Astrocyte of the cerebellum (primary cell): Measurements from ENCODE around the gene TEX22.
A peak's percentile ranks its signal among the peaks of the same experiment; 100 is the strongest.

Experiments used
- DNase-seq: peaks from one replicate; pipeline ENCODE4 v3.0.0-alpha.2; 2011; ENCODE audit warnings: low read depth
- H3K4me3 ChIP-seq: 2 replicates; pipeline ENCODE4 v1.5.1; 2011; ENCODE audit warnings: mild to moderate bottlenecking, low read depth, low read length, moderate library complexity
- in situ Hi-C: cut with HindIII; loops from 2 replicates; pipeline ENCODE4 v1.10.0; 2017; ENCODE audit warnings: low sequenced_read_pairs
- TF ChIP-seq, protein P1 (sequence below): IDR thresholded peaks from 2 replicates; pipeline ENCODE4 v1.5.1; 2012; ENCODE audit warnings: low read length, low read depth, moderate library complexity, mild to moderate bottlenecking; ENCODE audit errors: missing control alignments

TEX22 gene

GRCh38 chr14:105400016-105400415, 1.7 kb downstream of the TEX22 start:
- TF ChIP-seq, protein P1, sequence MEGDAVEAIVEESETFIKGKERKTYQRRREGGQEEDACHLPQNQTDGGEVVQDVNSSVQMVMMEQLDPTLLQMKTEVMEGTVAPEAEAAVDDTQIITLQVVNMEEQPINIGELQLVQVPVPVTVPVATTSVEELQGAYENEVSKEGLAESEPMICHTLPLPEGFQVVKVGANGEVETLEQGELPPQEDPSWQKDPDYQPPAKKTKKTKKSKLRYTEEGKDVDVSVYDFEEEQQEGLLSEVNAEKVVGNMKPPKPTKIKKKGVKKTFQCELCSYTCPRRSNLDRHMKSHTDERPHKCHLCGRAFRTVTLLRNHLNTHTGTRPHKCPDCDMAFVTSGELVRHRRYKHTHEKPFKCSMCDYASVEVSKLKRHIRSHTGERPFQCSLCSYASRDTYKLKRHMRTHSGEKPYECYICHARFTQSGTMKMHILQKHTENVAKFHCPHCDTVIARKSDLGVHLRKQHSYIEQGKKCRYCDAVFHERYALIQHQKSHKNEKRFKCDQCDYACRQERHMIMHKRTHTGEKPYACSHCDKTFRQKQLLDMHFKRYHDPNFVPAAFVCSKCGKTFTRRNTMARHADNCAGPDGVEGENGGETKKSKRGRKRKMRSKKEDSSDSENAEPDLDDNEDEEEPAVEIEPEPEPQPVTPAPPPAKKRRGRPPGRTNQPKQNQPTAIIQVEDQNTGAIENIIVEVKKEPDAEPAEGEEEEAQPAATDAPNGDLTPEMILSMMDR: no peak
- DNase-seq: no peak
- in situ Hi-C loops: loop anchor here (5.0 kb wide), 1 partner anchor 43 kb away; no protein-coding TSS in a partner anchor
- H3K4me3 ChIP-seq: no peak overlapping the region

DNA sequence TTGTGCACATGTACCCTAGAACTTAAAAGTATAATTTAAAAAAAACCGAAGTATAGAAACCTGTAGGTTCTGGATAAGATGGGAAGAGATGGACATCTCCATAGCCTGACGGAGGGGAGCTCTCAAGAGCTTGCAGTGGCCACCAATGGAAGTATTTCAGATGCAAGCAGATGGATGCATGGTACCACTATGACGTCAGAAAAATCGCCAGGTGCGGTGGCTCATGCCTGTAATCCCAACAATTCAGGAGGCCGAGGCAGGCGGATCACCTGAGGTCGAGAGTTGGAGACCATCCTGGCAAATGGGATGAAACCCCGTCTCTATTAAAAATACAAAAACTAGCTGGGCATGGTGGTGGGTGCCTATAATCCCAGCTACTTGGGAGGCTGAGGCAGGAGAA, 3.4 kb downstream of the TEX22 start:
- TF ChIP-seq, protein P1: no peak
- DNase-seq: no peak
- H3K4me3 ChIP-seq: no peak overlapping the region
- in situ Hi-C loops: loop anchor here (5.0 kb wide), 1 partner anchor 44 kb away; no protein-coding TSS in a partner anchor

GRCh38 chr14:105408592-105408991, 10.3 kb downstream of the TEX22 start:
- no peak overlapping the region for H3K4me3 ChIP-seq
- in situ Hi-C loops: no loop called here
- TF ChIP-seq, protein P1: no peak
- DNase-seq: no peak

DNA sequence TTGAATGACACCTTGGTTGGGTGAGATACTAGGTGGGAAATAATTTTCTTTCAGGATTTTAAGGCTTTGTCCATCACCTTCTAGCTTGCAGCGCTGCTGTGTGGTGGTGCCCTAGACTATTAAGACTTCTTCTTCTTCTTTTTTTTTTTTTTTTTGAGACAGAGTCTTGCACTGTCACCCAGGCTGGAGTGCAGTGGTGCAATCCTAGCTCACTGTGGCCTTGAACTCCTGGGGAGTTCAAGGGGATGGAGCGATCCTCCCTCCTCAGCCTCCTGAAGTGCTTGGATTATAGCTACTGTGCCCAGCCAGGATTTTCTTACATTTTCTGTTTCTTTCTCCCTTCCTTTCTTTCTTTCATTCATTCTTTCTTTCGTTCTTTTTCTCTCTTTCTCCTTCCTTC, 11.0 kb downstream of the TEX22 start:
- TF ChIP-seq, protein P1: no peak
- no peak for DNase-seq
- no peak overlapping the region for H3K4me3 ChIP-seq
- in situ Hi-C loops: no loop called here

DNA sequence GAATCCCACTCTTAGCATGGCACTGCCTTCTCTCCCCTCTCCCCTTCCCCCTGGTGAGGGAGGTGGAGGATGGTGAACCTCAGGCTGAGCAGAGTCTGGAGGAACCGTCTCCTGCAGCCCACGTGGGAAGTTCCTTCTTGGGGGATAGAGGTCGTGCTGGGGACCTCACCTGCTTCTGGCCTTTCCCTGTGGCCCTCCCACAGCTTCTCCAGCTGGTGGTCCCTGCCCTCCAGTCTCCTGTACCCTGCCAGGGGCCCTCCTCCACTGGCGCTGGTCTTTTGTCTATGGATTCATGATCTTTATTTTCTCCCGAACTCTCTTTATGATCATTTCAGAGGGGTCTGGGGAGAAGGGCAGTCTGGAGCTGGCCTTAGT, 12.3 kb downstream of the TEX22 start:
- TF ChIP-seq, protein P1: no peak
- no peak for DNase-seq
- peak overlapping the region; percentile 23 for H3K4me3 ChIP-seq
- in situ Hi-C loops: no loop called here

GRCh38 chr14:105411017-105411941, 12.9 kb downstream of the TEX22 start:
- DNase-seq: no peak
- TF ChIP-seq, protein P1: no peak

More at GRCh38 chr14:105411017-105411941, 12.9 kb downstream of the TEX22 start:
- in situ Hi-C loops: no loop called here
- H3K4me3 ChIP-seq: peak overlapping the region; percentile 23
